Measurements from ENCODE around the gene BRINP3. TPM values are rescaled to one million over a fixed set of nuclear protein-coding genes. Genes with fewer than 3 reads are reported as not detected.

The BRINP3 gene
- total and polyA plus RNA-seq, 3 donors from 2014 or later = 2.0 to 10.6 (median 2.2) TPM

DNA sequence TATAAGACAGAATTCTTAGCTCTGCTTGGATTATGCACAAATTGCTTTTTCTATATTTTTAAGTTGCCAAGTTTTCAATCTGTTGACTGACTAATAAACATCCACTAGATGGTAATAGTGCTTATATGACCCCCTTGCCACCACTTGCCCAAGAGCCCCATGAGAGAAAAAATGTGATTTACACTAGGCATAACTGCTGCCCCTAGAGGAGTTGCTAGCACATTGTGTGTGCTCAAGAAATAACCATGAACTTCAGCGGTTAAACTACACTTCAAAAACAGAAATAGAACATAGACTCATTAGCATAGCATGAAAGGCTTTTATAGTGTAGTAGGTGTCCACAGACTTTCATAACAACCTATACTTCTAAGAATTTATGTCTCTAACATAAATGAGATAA lies 61.4 kb downstream of the BRINP3 start:
- no peak overlapping the region for H3K27ac ChIP-seq
- TF ChIP-seq, protein P1, sequence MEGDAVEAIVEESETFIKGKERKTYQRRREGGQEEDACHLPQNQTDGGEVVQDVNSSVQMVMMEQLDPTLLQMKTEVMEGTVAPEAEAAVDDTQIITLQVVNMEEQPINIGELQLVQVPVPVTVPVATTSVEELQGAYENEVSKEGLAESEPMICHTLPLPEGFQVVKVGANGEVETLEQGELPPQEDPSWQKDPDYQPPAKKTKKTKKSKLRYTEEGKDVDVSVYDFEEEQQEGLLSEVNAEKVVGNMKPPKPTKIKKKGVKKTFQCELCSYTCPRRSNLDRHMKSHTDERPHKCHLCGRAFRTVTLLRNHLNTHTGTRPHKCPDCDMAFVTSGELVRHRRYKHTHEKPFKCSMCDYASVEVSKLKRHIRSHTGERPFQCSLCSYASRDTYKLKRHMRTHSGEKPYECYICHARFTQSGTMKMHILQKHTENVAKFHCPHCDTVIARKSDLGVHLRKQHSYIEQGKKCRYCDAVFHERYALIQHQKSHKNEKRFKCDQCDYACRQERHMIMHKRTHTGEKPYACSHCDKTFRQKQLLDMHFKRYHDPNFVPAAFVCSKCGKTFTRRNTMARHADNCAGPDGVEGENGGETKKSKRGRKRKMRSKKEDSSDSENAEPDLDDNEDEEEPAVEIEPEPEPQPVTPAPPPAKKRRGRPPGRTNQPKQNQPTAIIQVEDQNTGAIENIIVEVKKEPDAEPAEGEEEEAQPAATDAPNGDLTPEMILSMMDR (IDR thresholded peaks at IDR 0.05) = no peak
- no peak for TF ChIP-seq POLR2A (IDR thresholded peaks at IDR 0.05)
- no peaks in the 10 kb centered on the region for H3K27me3 ChIP-seq
- 76 to 88% methylated on average over 1 of the region's 1 CpG for WGBS, 2 donors
- intact Hi-C loops (cut with DNase I; ENCODE audit: low total_unique reads) = no loop called here
- H3K4me1 ChIP-seq = no peaks in the 10 kb centered on the region
- DNase-seq = no peak
- no peaks in the 10 kb centered on the region for H3K36me3 ChIP-seq (ENCODE audit: low read depth, missing control alignments)
- H3K9me3 ChIP-seq = no peaks in the 10 kb centered on the region
- no peak overlapping the region for H3K4me3 ChIP-seq

DNA sequence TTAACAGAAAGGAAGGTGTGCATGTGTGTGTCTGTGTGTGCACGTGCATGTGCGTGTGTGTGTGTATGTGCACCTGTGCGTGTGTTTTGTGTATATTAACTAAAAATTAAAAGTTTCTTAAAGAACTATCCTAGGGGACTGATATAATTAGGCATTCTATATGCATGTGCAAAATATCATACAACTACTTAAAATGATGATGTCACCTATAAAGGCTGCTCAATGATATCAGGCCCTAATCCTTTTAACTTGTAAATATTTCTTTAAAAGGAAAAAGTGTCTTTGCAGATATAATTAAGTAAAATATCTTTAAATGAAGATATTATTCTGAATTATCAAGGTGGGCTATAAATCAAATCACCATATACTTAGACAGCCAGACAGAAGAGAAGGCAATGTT lies 64.5 kb downstream of the BRINP3 start:
- Histone ChIP-seq H3K36me3 (ENCODE audit: low read depth, missing control alignments) (no peaks in the 10 kb centered on the region), H3K9me3 (no peaks in the 10 kb centered on the region), H3K27ac (no peak overlapping the region), H3K27me3 (no peaks in the 10 kb centered on the region), H3K4me3 (no peak overlapping the region), H3K4me1 (no peaks in the 10 kb centered on the region)
- DNase-seq = no peak
- 81 to 95% methylated on average over 3 of the region's 3 CpGs for WGBS, 2 donors
- intact Hi-C loops (cut with DNase I; ENCODE audit: low total_unique reads) = no loop called here
- TF ChIP-seq, protein P1 (IDR thresholded peaks at IDR 0.05) = no peak
- no peak for TF ChIP-seq POLR2A (IDR thresholded peaks at IDR 0.05)

GRCh38 chr1:190403402-190403801 lies 74.3 kb downstream of the BRINP3 start:
- WGBS, 2 donors = 88 to 95% methylated on average over 3 of the region's 3 CpGs
- H3K9me3 ChIP-seq = no peaks in the 10 kb centered on the region
- TF ChIP-seq, protein P1 (IDR thresholded peaks at IDR 0.05) = no peak
- TF ChIP-seq POLR2A (IDR thresholded peaks at IDR 0.05) = no peak

DNA sequence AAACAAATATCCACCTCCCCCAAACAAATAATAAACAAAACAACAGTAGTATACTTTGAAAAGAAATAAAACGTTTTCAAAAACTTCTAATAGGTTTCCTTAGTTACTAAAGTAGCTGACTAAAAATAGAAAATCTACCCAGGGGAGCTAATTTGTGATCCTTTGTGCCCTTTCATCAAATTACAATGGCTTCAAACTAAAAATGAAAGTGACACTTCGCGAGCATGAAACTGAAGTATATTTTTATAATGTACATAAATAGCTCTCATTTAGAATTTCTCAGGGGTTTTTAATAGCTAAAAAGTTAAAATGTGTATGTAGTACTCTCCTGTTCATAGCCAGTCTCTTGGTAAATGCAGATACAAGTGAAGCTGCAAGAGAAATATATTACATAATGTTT lies 78.4 kb downstream of the BRINP3 start:
- DNase-seq = no peak
- WGBS, 2 donors = 70 to 71% methylated on average over 3 of the region's 3 CpGs
- intact Hi-C loops (cut with DNase I; ENCODE audit: low total_unique reads) = no loop called here
- H3K36me3 ChIP-seq (ENCODE audit: low read depth, missing control alignments) = no peaks in the 10 kb centered on the region
- H3K27me3 ChIP-seq = no peaks in the 10 kb centered on the region
- H3K4me1 ChIP-seq = no peaks in the 10 kb centered on the region
- no peak overlapping the region for H3K27ac ChIP-seq
- TF ChIP-seq, protein P1 (IDR thresholded peaks at IDR 0.05) = no peak
- no peak for TF ChIP-seq POLR2A (IDR thresholded peaks at IDR 0.05)
- H3K9me3 ChIP-seq = no peaks in the 10 kb centered on the region
- no peak overlapping the region for H3K4me3 ChIP-seq

More at GRCh38 chr1:190403402-190403801, 74.3 kb downstream of the BRINP3 start:
- DNase-seq = no peak
- H3K27ac ChIP-seq = no peak overlapping the region
- intact Hi-C loops (cut with DNase I; ENCODE audit: low total_unique reads) = no loop called here
- no peak overlapping the region for H3K4me3 ChIP-seq
- no peaks in the 10 kb centered on the region for H3K4me1 ChIP-seq
- no peaks in the 10 kb centered on the region for H3K36me3 ChIP-seq (ENCODE audit: low read depth, missing control alignments)
- no peaks in the 10 kb centered on the region for H3K27me3 ChIP-seq

GRCh38 chr1:190391582-190391981 lies 86.1 kb downstream of the BRINP3 start:
- no peak overlapping the region for H3K27ac ChIP-seq
- no peaks in the 10 kb centered on the region for H3K9me3 ChIP-seq
- no peak for TF ChIP-seq POLR2A (IDR thresholded peaks at IDR 0.05)
- TF ChIP-seq, protein P1 (IDR thresholded peaks at IDR 0.05) = no peak
- no peaks in the 10 kb centered on the region for H3K4me1 ChIP-seq
- no peaks in the 10 kb centered on the region for H3K36me3 ChIP-seq (ENCODE audit: low read depth, missing control alignments)
- no peak for DNase-seq
- no peak overlapping the region for H3K4me3 ChIP-seq
- WGBS, 2 donors = 52 to 57% methylated on average over 6 of the region's 6 CpGs
- H3K27me3 ChIP-seq = no peaks in the 10 kb centered on the region
- intact Hi-C loops (cut with DNase I; ENCODE audit: low total_unique reads) = no loop called here
